ENCODE results near the gene THAP4. TPM values are rescaled to one million over a fixed set of nuclear protein-coding genes. Genes with fewer than 3 reads are reported as not detected.
"Not testable (repeated sequence)": the region's sequence is repeated elsewhere in the genome, so short reads cannot be mapped to it uniquely, and the experiment has no call there.

Gene THAP4
- total and polyA plus RNA-seq, 2 of the 4 experiments (the other 2 are of a cell fraction), result 33.9 to 55.1 TPM

- H3K36me3 ChIP-seq (ENCODE audit: control insufficient read depth, insufficient read depth, low read length), result peaks cover 30% of the 10 kb centered on the region
- dilution Hi-C loops (cut with HindIII; ENCODE audit: low sequenced_read_pairs, unreplicated experiment) (no loop called here), in situ Hi-C loops (cut with MboI; ENCODE audit: low sequenced_read_pairs) (no loop called here), intact Hi-C loops (cut with micrococcal nuclease) (no loop called here)
- peaks cover 10% of the 10 kb centered on the region for H3K9me1 ChIP-seq (ENCODE audit: insufficient read depth, low read length)
- no peak overlapping the region for H2AK9ac ChIP-seq (replicated peaks; ENCODE audit: low read depth, low read length, poor library complexity)
- H4K8ac ChIP-seq (ENCODE audit: low read depth in 2 of 2, low read length in 2 of 2), result no peak overlapping the region
- no peak overlapping the region for H3K18ac ChIP-seq (ENCODE audit: low read depth, low read length)
- no peak overlapping the region for H3K23ac ChIP-seq (ENCODE audit: low read depth, low read length)
- H2AFZ ChIP-seq (replicated peaks; ENCODE audit: low read length, poor library complexity), result no peak overlapping the region
- no peak overlapping the region for H4K5ac ChIP-seq (ENCODE audit: low read depth, low read length)
- H3K4ac ChIP-seq (ENCODE audit: low read depth, low read length), result no peak overlapping the region
- BruUV-seq (replicated peaks), result no TSS peak
- H3K27me3 ChIP-seq (ENCODE audit: control insufficient read depth, insufficient read depth, low read length), result no peaks in the 10 kb centered on the region
- no peak for DNase-seq
- no peak overlapping the region for H2AK5ac ChIP-seq (ENCODE audit: low read depth, low read length)
- peaks cover 12 to 44% of the 10 kb centered on the region in 2 experiments; a peak in 3 of 4 replicates for H3K79me1 ChIP-seq (ENCODE audit: low read depth in 1 of 2, low read length in 2 of 2)
- no peak overlapping the region for H3K4me3 ChIP-seq (ENCODE audit: insufficient read depth, low read depth, low read length)
- no peak overlapping the region for H3K27ac ChIP-seq (ENCODE audit: insufficient read depth, low read length)
- no CpG with 5 or more reads among the region's 7 CpGs for WGBS, 2 experiments (ENCODE audit: extremely low coverage in 2 of 2, insufficient read length in 1 of 2)
- H2BK120ac ChIP-seq (ENCODE audit: low read depth, low read length), result no peak overlapping the region
- no peak overlapping the region for H3K14ac ChIP-seq (replicated peaks; ENCODE audit: low read depth, low read length)
- peaks cover 4% of the 10 kb centered on the region for H3K4me1 ChIP-seq (ENCODE audit: control insufficient read depth, insufficient read depth, low read length)
- no peak overlapping the region for H4K91ac ChIP-seq (ENCODE audit: insufficient read depth, low read depth, low read length)
- no peak overlapping the region for H2BK20ac ChIP-seq (ENCODE audit: low read depth, low read length)
- no peak overlapping the region for H3K56ac ChIP-seq (ENCODE audit: extremely low read depth, insufficient read depth, low read length)
- no peak overlapping the region for H2BK5ac ChIP-seq (ENCODE audit: low read depth, low read length, poor library complexity, severe bottlenecking)
- no peak overlapping the region for H3K9ac ChIP-seq (ENCODE audit: low read depth, low read length)
- H3K4me2 ChIP-seq (ENCODE audit: low read depth, low read length), result no peak overlapping the region
- ChIA-PET POLR2A (ENCODE audit: unreplicated experiment) (no interaction called here), CTCF (no interaction called here)
- H3K9me3 ChIP-seq (ENCODE audit: control insufficient read depth, insufficient read depth, low read length), result no peaks in the 10 kb centered on the region
- TF ChIP-seq SMC3 (IDR thresholded peaks at IDR 0.05; ENCODE audit: low read depth, low read length), result no peak
- TF ChIP-seq ELK1 (IDR thresholded peaks at IDR 0.05; ENCODE audit: borderline replicate concordance, low read depth, low read length), result no peak
- no peak for TF ChIP-seq CEBPB (IDR thresholded peaks at IDR 0.05; ENCODE audit: low read depth, low read length)
- TF ChIP-seq MAZ (IDR thresholded peaks at IDR 0.05; ENCODE audit: borderline replicate concordance, low read depth, low read length), result no peak
- TF ChIP-seq CHD1 (IDR thresholded peaks at IDR 0.05; ENCODE audit: low read depth, low read length), result no peak
- no peak for ATAC-seq (ENCODE audit: low read depth)
- peaks cover 46% of the 10 kb centered on the region for H4K20me1 ChIP-seq (ENCODE audit: insufficient read depth, low read length)
- H2BK15ac ChIP-seq (ENCODE audit: low read depth, low read length), result no peak overlapping the region
These were observed 70.5 kb downstream of the THAP4 start for GRCh38 chr2:241566468-241566867.

- H3K9me3 ChIP-seq (ENCODE audit: control insufficient read depth, insufficient read depth, low read length); in situ Hi-C loops (cut with MboI; ENCODE audit: low sequenced_read_pairs): not testable (repeated sequence)
These were observed 70.9 kb downstream of the THAP4 start for GRCh38 chr2:241566021-241566420.

More at GRCh38 chr2:241566021-241566420, 70.9 kb downstream of the THAP4 start:
- Histone ChIP-seq H4K20me1 (ENCODE audit: insufficient read depth, low read length) (peaks cover 44% of the 10 kb centered on the region), H3K9me1 (ENCODE audit: insufficient read depth, low read length) (peaks cover 10% of the 10 kb centered on the region), H3K36me3 (ENCODE audit: control insufficient read depth, insufficient read depth, low read length) (peaks cover 28% of the 10 kb centered on the region), H3K79me1 (ENCODE audit: low read depth in 1 of 2, low read length in 2 of 2) (peaks cover 12 to 44% of the 10 kb centered on the region in 2 experiments; a peak in 3 of 4 replicates)
- H3K14ac ChIP-seq (replicated peaks; ENCODE audit: low read depth, low read length); H3K4me2 ChIP-seq (ENCODE audit: low read depth, low read length); H2AFZ ChIP-seq (replicated peaks; ENCODE audit: low read length, poor library complexity); H3K9ac ChIP-seq (ENCODE audit: low read depth, low read length); CTCF ChIA-PET; H4K91ac ChIP-seq (ENCODE audit: insufficient read depth, low read depth, low read length); H3K4me1 ChIP-seq (ENCODE audit: control insufficient read depth, insufficient read depth, low read length); POLR2A ChIA-PET (ENCODE audit: unreplicated experiment); H3K23ac ChIP-seq (ENCODE audit: low read depth, low read length); H2AK5ac ChIP-seq (ENCODE audit: low read depth, low read length); DNase-seq; H4K5ac ChIP-seq (ENCODE audit: low read depth, low read length); H4K8ac ChIP-seq (ENCODE audit: low read depth in 2 of 2, low read length in 2 of 2); ATAC-seq (ENCODE audit: low read depth); H2BK5ac ChIP-seq (ENCODE audit: low read depth, low read length, poor library complexity, severe bottlenecking); H3K56ac ChIP-seq (ENCODE audit: extremely low read depth, insufficient read depth, low read length); intact Hi-C loops (cut with micrococcal nuclease); H3K27ac ChIP-seq (ENCODE audit: insufficient read depth, low read length); H3K27me3 ChIP-seq (ENCODE audit: control insufficient read depth, insufficient read depth, low read length); H3K4ac ChIP-seq (ENCODE audit: low read depth, low read length); H3K18ac ChIP-seq (ENCODE audit: low read depth, low read length); H2BK20ac ChIP-seq (ENCODE audit: low read depth, low read length); H3K4me3 ChIP-seq (ENCODE audit: insufficient read depth, low read depth, low read length); H2AK9ac ChIP-seq (replicated peaks; ENCODE audit: low read depth, low read length, poor library complexity); dilution Hi-C loops (cut with HindIII; ENCODE audit: low sequenced_read_pairs, unreplicated experiment); H2BK15ac ChIP-seq (ENCODE audit: low read depth, low read length); BruUV-seq (replicated peaks); H2BK120ac ChIP-seq (ENCODE audit: low read depth, low read length): not testable (repeated sequence)
- no CpG with 5 or more reads among the region's 11 CpGs for WGBS, 2 experiments (ENCODE audit: extremely low coverage in 2 of 2, insufficient read length in 1 of 2)
